ENCODE measurements around the gene COPS7A. TPM values are rescaled to one million over a fixed set of nuclear protein-coding genes. Genes with fewer than 3 reads are reported as not detected.

COPS7A gene
- total and polyA plus RNA-seq, 9 of the 15 experiments (the other 6 are each of a cell fraction or from before 2014, with no cell fraction given), result 12.7 to 36.0 (median 24.3) TPM

DNA sequence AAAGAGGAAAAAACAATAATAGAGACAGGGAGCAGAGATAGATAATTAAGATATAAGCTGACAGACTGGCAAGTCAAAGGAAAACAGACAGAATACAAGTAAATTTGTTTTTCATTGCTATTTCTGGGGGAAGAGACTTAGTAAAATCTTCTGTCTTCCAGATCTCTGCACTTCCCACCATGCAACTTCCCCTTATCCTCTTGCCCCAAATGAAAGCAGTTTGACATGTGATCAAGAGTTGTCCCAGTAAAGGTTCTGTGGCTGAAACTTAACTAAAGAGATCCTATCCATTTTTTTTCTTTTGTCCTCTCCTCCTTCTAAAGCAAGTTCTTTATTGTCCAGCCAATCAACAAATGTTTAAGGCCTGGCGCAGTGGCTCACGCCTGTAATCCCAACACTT, 30.6 kb downstream of the COPS7A start:
- no peak for FAIRE-seq
- in situ Hi-C loops (cut with MboI) (no loop called here), intact Hi-C loops (cut with micrococcal nuclease) (no loop called here)

More for the DNA sequence above, 30.6 kb downstream of the COPS7A start:
- no peak overlapping the region for H2AFZ ChIP-seq (ENCODE audit: low read depth, low read length)
- no peak overlapping the region for H3K4me2 ChIP-seq (ENCODE audit: insufficient read depth, low read length)
- ATAC-seq (no peak), DNase-seq (ENCODE audit: extremely low read depth in 1 of 4, low spot score in 3 of 4) (no peak)
- H3K27me3 ChIP-seq (ENCODE audit: control insufficient read depth in 2 of 2, insufficient read depth in 2 of 2, low read length in 2 of 2), result no peaks in the 10 kb centered on the region
- H3K9ac ChIP-seq (ENCODE audit: insufficient read depth in 1 of 2, low read depth in 2 of 2, low read length in 2 of 2), result peak overlapping the region in 1 of 2 experiments; percentile 23; a peak in 1 of 4 replicates
- H3K79me2 ChIP-seq (ENCODE audit: control insufficient read depth, insufficient read depth, low read length), result peaks cover 31% of the 10 kb centered on the region
- no peak overlapping the region for H3K27ac ChIP-seq (ENCODE audit: extremely low read depth, low read depth, low read length)
- TF ChIP-seq SRSF3 (IDR thresholded peaks at IDR 0.05; ENCODE audit: insufficient read depth, low read length) (no peak), ZSCAN29 (IDR thresholded peaks at IDR 0.05) (no peak), PRDM10 (IDR thresholded peaks at IDR 0.05; ENCODE audit: partially characterized antibody) (no peak), HNRNPH1 (optimal IDR thresholded peaks at IDR 0.05; ENCODE audit: low read depth, low read length) (no peak), SPI1 (IDR thresholded peaks at IDR 0.05; ENCODE audit: borderline replicate concordance, low read depth, low read length) (peak; percentile 35; the same call in 1 of the 2 replicates), FOXJ2 (tag; IDR thresholded peaks at IDR 0.05) (no peak), HNRNPK (IDR thresholded peaks at IDR 0.05; ENCODE audit: low read depth, low read length, poor library complexity, severe bottlenecking) (no peak), THAP7 (CRISPR knock-in tag; IDR thresholded peaks at IDR 0.05) (no peak)
- no TSS peak for BruUV-seq (replicated peaks)
- no peak overlapping the region for H3K4me3 ChIP-seq
- H3K36me3 ChIP-seq (ENCODE audit: control insufficient read depth, insufficient read depth, low read length), result peaks cover 27% of the 10 kb centered on the region; the same call in 2 of the 3 replicates
- ChIA-PET CTCF (ENCODE audit: low intra/inter-chr PET ratio) (interaction anchor here (1.1 to 2.1 kb wide), 5 partner anchors 22 to 82 kb away, joined by 3 to 24 read pairs (median 6); no protein-coding TSS in a partner anchor), POLR2A (interaction anchor here (0.7 to 2.4 kb wide), 7 partner anchors 9 to 118 kb away, joined by 3 to 10 read pairs (median 5); partner anchors contain the start of gene ZNF384)
- H3K4me1 ChIP-seq (replicated peaks in 1 of 2; ENCODE audit: control insufficient read depth in 2 of 2, insufficient read depth in 2 of 2, low read length in 2 of 2), result peaks cover 17 to 29% of the 10 kb centered on the region in 2 experiments
- peaks cover 3% of the 10 kb centered on the region for H3K9me1 ChIP-seq (ENCODE audit: control insufficient read depth, insufficient read depth, low read length)
- 95% methylated on average over 2 of the region's 2 CpGs for WGBS (ENCODE audit: insufficient coverage, low coverage, missing lambda C conversion rate)
- peaks cover 5% of the 10 kb centered on the region; the same call in 1 of the 2 replicates for H4K20me1 ChIP-seq (replicated peaks; ENCODE audit: control insufficient read depth, insufficient read depth, low read length)
- H3K9me3 ChIP-seq (replicated peaks; ENCODE audit: control insufficient read depth, insufficient read depth, low read depth, low read length), result no peaks in the 10 kb centered on the region

All from K562 (cell line).